ENCODE data around the gene RHOF.
"Not testable (repeated sequence)": the region's sequence is repeated elsewhere in the genome, so short reads cannot be mapped to it uniquely, and the experiment has no call there.

RHOF gene

GRCh38 chr12:121792607-121793439 lies 665 bp downstream of the RHOF start:
- DNase-seq (ENCODE audit: low read depth) = no peak

DNA sequence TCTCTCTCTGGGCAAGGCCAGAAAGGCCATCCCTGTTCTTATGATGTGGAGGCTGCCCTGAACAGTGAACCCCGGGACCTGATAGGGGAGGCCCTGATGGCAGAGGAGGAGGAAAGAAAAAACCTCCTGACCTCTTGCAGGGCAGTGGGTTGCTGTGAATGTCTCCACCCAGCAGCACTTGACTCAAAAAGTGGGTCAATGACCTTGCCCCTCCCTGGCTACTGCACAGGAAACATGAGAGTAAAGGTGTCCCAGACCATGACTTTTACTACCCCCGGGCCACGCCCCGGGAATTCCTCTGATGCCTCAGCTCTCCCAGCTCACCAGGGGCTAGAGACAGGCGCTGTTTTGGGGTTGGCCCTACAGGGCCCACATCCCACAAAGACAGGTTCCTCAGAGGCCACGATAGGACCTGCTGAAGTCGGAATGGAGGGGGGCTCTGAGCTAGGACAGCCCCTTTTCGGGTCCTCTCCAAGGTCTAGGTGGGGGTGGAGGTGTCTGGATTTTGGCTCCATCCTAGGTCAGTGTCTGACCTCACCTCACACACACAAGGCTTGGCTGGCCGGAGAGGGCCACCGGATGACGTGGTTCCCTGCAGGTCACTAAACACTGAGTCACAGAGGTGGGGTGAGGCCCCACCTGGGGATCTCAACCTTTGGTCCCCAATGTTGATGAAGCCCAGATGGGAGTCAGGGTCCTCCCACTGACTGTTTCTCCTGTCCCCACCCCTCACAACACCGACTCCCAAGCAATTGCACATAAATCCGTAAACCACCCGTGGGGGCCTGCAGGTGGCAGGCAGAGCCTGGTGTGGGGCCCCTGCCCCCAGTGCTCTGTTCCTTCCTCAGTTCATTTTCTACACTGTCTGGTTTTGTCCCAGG lies 1.6 kb downstream of the RHOF start:
- DNase-seq (ENCODE audit: low read depth) = no peak

GRCh38 chr12:121790785-121791184 lies 2.7 kb downstream of the RHOF start:
- DNase-seq (ENCODE audit: low read depth) = not testable (repeated sequence)

DNA sequence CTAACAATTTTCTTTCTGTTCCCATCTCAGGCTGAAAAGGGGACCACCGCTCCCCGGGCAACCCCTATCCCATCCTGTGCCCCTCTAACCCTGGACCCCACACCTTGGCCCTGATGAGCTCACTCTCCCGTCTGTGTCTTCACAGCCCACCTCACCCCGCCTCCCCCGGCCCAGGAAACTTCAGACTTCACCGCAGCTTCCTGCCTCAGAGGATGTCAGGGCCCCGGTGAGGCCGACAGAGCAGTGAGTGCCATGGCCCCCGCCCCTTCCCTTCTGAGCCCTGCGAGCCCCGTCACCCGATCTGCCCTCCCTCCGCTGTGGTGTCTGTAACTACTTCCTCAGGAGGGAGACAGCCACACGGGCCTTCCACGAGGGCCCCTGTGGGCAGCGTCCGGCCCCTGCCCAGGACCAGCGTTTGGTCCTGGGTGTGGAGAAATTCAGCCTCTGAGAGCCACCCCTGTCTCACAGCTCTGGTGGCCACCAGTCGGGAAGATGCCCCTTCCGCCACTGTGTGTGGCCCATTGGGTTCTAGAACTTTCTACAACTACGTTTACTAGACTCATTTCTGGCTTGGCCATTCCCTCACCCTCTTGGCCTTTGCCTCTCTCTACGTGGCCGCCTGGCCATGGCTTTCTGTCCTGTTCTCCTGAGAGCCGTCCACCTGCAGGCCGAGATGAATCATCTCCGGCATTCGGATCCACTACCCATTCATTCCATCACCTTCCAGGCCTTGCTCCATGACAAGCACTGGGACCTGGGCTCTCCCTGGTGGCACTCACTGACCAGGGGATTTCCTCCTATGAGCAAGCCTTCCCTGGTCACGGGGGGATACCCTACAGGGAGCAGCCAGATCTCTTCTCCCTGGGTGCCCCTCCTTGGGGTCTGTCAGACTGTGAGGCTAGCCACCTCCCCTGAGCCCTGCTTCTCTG lies 3.4 kb downstream of the RHOF start:
- DNase-seq (ENCODE audit: low read depth) = peak; percentile 90

GRCh38 chr12:121789233-121789781 lies 4.2 kb downstream of the RHOF start:
- no peak for DNase-seq (ENCODE audit: low read depth)

DNA sequence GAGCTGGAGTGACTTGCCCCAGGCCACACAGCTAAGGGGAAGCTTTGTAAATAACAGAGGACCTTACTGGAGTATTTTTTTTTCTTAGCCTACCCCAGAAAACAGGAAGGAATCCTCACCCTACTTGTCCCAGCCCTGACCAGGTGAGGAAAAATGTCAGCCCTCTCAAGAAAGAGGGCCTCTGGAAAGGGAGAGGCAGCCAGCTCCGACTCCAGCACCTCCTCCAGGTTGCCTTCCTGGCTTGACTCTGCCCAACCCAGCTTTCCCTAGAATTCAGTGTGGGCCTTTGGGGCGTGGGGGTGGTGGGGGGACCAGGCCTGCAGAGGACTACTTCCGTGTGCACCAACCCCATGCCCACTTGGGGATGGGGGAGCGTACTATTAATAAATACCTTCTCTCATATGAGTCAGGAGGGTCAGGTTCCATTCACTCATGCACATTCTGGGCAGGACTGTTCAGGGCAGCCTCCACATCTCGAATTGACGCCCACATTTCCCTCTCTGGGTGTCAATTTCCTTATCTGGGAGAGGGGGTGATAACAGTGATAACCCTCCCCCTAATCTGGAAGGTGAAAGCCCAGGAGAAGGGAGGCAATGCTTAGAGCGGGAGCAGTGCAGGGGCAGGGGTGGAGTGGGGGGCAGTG lies 5.2 kb downstream of the RHOF start:
- no peak for DNase-seq (ENCODE audit: low read depth)

- no peak for DNase-seq (ENCODE audit: low read depth)
Observed at GRCh38 chr12:121787063-121788025, 6.1 kb downstream of the RHOF start.

- no peak for DNase-seq (ENCODE audit: low read depth)
Observed at GRCh38 chr12:121786440-121786825, 7.1 kb downstream of the RHOF start.

GRCh38 chr12:121784460-121784859 lies 9.0 kb downstream of the RHOF start:
- DNase-seq (ENCODE audit: low read depth) = no peak

DNA sequence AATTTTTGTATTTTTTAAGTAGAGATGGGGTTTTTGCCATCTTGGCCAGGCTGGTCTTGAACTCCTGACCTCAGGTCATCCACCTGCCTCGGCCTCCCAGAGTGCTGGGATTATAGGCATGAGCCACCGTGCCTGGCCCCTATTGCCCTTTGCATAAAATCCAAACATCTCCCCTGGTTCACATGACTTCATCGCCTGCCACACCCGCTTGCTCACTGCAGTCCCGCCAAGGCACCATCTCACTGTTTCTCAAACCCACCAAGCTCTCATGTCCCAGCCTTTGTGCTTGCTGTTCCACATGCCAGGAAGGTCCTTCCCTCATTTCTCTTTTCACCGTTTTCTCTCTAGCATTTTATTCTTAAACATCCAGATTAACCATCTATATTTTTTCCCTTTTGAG lies 9.7 kb downstream of the RHOF start:
- no peak for DNase-seq (ENCODE audit: low read depth)

GRCh38 chr12:121781998-121782979 lies 11.2 kb downstream of the RHOF start:
- peak; percentile 59 for DNase-seq (ENCODE audit: low read depth)

- DNase-seq (ENCODE audit: low read depth) = no peak
Observed at GRCh38 chr12:121781484-121781997, 11.9 kb downstream of the RHOF start.

- DNase-seq (ENCODE audit: low read depth) = no peak
Observed at GRCh38 chr12:121780429-121780828, 13.1 kb downstream of the RHOF start.

- DNase-seq (ENCODE audit: low read depth) = no peak
Observed at GRCh38 chr12:121779422-121779895, 14.0 kb downstream of the RHOF start.

- no peak for DNase-seq (ENCODE audit: low read depth)
Observed at GRCh38 chr12:121778567-121779421, 14.7 kb downstream of the RHOF start.

GRCh38 chr12:121776190-121777098 lies 17.0 kb downstream of the RHOF start:
- DNase-seq (ENCODE audit: low read depth) = peak; percentile 83

Data from activated T-helper 9 cell treated with anti-CD3 and anti-CD28 coated beads, Interleukin-2, amount 50 U/mL, for 16 hours (primary cell).